ENCODE data around the gene MYD88. TPM values are rescaled to one million over a fixed set of nuclear protein-coding genes. Genes with fewer than 3 reads are reported as not detected.
A peak's percentile ranks its signal among the peaks of the same experiment; 100 is the strongest.

The MYD88 gene
- total RNA-seq, 5 donors from 2014 or later (not counting 1 experiment from before 2014, with no cell fraction given) = 32.4 to 68.5 (median 56.6) TPM

- CTCF ChIA-PET = interaction anchor here (0.6 to 0.8 kb wide), 3 partner anchors 337 to 361 kb away, joined by 3 to 4 read pairs (median 3); no protein-coding TSS in a partner anchor
- peaks cover 24% of the 10 kb centered on the region for H3K36me3 Mint-ChIP-seq
- WGBS (ENCODE audit: insufficient coverage) = no CpG with 5 or more reads among the region's 1 CpG
These were observed 19.3 kb upstream of the MYD88 start for GRCh38 chr3:38119248-38119544.

GRCh38 chr3:38119821-38120692 is 18.4 kb upstream of the MYD88 start:
- no peak overlapping the region for H3K27ac ChIP-seq (ENCODE audit: low read length)
- H3K4me1 ChIP-seq (ENCODE audit: control insufficient read depth in 1 of 2, extremely low read depth in 1 of 2, insufficient read depth in 2 of 2, low read length in 2 of 2) = peaks cover 0 to 5% of the 10 kb centered on the region in 2 experiments
- no peak overlapping the region for H3K4me3 ChIP-seq (ENCODE audit: control insufficient read depth in 1 of 2, extremely low read depth in 1 of 2, low read length in 1 of 2)
- no peaks in the 10 kb centered on the region for H3K27me3 Mint-ChIP-seq
- WGBS (ENCODE audit: insufficient coverage) = 100% methylated on average over 2 of the region's 7 CpGs
- H3K27me3 ChIP-seq (replicated peaks in 1 of 2; ENCODE audit: control insufficient read depth in 2 of 2, extremely low read depth in 1 of 2, insufficient read depth in 2 of 2, low read length in 1 of 2) = no peaks in the 10 kb centered on the region
- peaks cover 5 to 17% (median 12%) of the 10 kb centered on the region in 3 donors for H3K4me1 Mint-ChIP-seq
- peak in 1 of 35 experiments; percentile 6 for DNase-seq
- ChIA-PET CTCF (interaction anchor here (0.6 to 2.1 kb wide), 3 partner anchors 336 to 360 kb away, joined by 3 to 6 read pairs (median 4); no protein-coding TSS in a partner anchor), POLR2A (interaction anchor here in 1 of 2 donors (0.6 kb wide), 1 partner anchor 73 kb away, joined by 3 read pairs; no protein-coding TSS in a partner anchor)
- H3K27ac Mint-ChIP-seq = peak overlapping the region; percentile 39 to 61
- H3K36me3 ChIP-seq (ENCODE audit: control insufficient read depth in 2 of 2, extremely low read depth in 1 of 2, insufficient read depth in 1 of 2, low read length in 1 of 2) = peaks cover 27 to 39% of the 10 kb centered on the region in 2 donors
- H3K9me3 ChIP-seq = no peaks in the 10 kb centered on the region
- H3K4me3 Mint-ChIP-seq = no peak overlapping the region
- ATAC-seq (replicated peaks in 1 of 4) = no peak
- H3K36me3 Mint-ChIP-seq = peaks cover 32% of the 10 kb centered on the region
- H3K9me3 Mint-ChIP-seq = no peaks in the 10 kb centered on the region

More at GRCh38 chr3:38119248-38119544, 19.3 kb upstream of the MYD88 start:
- ATAC-seq (replicated peaks in 1 of 4) (no peak), DNase-seq (no peak)
- no peaks in the 10 kb centered on the region for H3K9me3 Mint-ChIP-seq
- H3K4me1 Mint-ChIP-seq = peaks cover 3 to 17% (median 12%) of the 10 kb centered on the region in 3 donors
- H3K27me3 Mint-ChIP-seq = no peaks in the 10 kb centered on the region
- Histone ChIP-seq H3K27me3 (replicated peaks in 1 of 2; ENCODE audit: control insufficient read depth in 2 of 2, extremely low read depth in 1 of 2, insufficient read depth in 2 of 2, low read length in 1 of 2) (peaks cover 0 to 3% of the 10 kb centered on the region in 2 experiments), H3K4me1 (ENCODE audit: control insufficient read depth in 1 of 2, extremely low read depth in 1 of 2, insufficient read depth in 2 of 2, low read length in 2 of 2) (peaks cover 0 to 5% of the 10 kb centered on the region in 2 experiments), H3K27ac (ENCODE audit: low read length) (no peak overlapping the region), H3K9me3 (no peaks in the 10 kb centered on the region), H3K36me3 (ENCODE audit: control insufficient read depth in 2 of 2, extremely low read depth in 1 of 2, insufficient read depth in 1 of 2, low read length in 1 of 2) (peaks cover 27 to 32% of the 10 kb centered on the region in 2 donors), H3K4me3 (ENCODE audit: control insufficient read depth in 1 of 2, extremely low read depth in 1 of 2, low read length in 1 of 2) (no peak overlapping the region)
- H3K4me3 Mint-ChIP-seq = no peak overlapping the region
- peak overlapping the region in 1 of 2 donors; percentile 2 for H3K27ac Mint-ChIP-seq
- POLR2A ChIA-PET = no interaction called here

- H3K27me3 Mint-ChIP-seq = no peaks in the 10 kb centered on the region
- H3K27ac ChIP-seq (ENCODE audit: low read length) = no peak overlapping the region
- peaks cover 31 to 47% of the 10 kb centered on the region in 2 donors for H3K36me3 ChIP-seq (ENCODE audit: control insufficient read depth in 2 of 2, extremely low read depth in 1 of 2, insufficient read depth in 1 of 2, low read length in 1 of 2)
- H3K4me3 ChIP-seq (ENCODE audit: control insufficient read depth in 1 of 2, extremely low read depth in 1 of 2, low read length in 1 of 2) = no peak overlapping the region
- H3K27me3 ChIP-seq (replicated peaks in 1 of 2; ENCODE audit: control insufficient read depth in 2 of 2, extremely low read depth in 1 of 2, insufficient read depth in 2 of 2, low read length in 1 of 2) = no peaks in the 10 kb centered on the region
- peaks cover 40% of the 10 kb centered on the region for H3K36me3 Mint-ChIP-seq
- H3K27ac Mint-ChIP-seq = peak overlapping the region; percentile 23 to 66
- ATAC-seq (replicated peaks in 1 of 4) (no peak), DNase-seq (peak in 1 of 35 experiments; percentile 7)
- ChIA-PET CTCF (interaction anchor here in 1 of 2 donors (2.1 kb wide), 1 partner anchor 359 kb away, joined by 6 read pairs; no protein-coding TSS in a partner anchor), POLR2A (interaction anchor here in 1 of 2 donors (0.6 kb wide), 1 partner anchor 73 kb away, joined by 3 read pairs; no protein-coding TSS in a partner anchor)
- no peaks in the 10 kb centered on the region for H3K9me3 ChIP-seq
- peaks cover 0 to 5% of the 10 kb centered on the region in 2 experiments for H3K4me1 ChIP-seq (ENCODE audit: control insufficient read depth in 1 of 2, extremely low read depth in 1 of 2, insufficient read depth in 2 of 2, low read length in 2 of 2)
- peaks cover 5 to 10% (median 9%) of the 10 kb centered on the region in 3 donors for H3K4me1 Mint-ChIP-seq
- H3K4me3 Mint-ChIP-seq = no peak overlapping the region
- 94% methylated on average over 11 of the region's 11 CpGs for WGBS (ENCODE audit: insufficient coverage)
- no peaks in the 10 kb centered on the region for H3K9me3 Mint-ChIP-seq
These were observed 17.6 kb upstream of the MYD88 start for GRCh38 chr3:38120693-38121450.

GRCh38 chr3:38121451-38121831 is 17.0 kb upstream of the MYD88 start:
- Histone ChIP-seq H3K27me3 (replicated peaks in 1 of 2; ENCODE audit: control insufficient read depth in 2 of 2, extremely low read depth in 1 of 2, insufficient read depth in 2 of 2, low read length in 1 of 2) (no peaks in the 10 kb centered on the region), H3K4me3 (ENCODE audit: control insufficient read depth in 1 of 2, extremely low read depth in 1 of 2, low read length in 1 of 2) (no peak overlapping the region), H3K36me3 (ENCODE audit: control insufficient read depth in 2 of 2, extremely low read depth in 1 of 2, insufficient read depth in 1 of 2, low read length in 1 of 2) (peaks cover 37 to 53% of the 10 kb centered on the region in 2 donors), H3K9me3 (no peaks in the 10 kb centered on the region), H3K4me1 (ENCODE audit: control insufficient read depth in 1 of 2, extremely low read depth in 1 of 2, insufficient read depth in 2 of 2, low read length in 2 of 2) (peaks cover 0 to 5% of the 10 kb centered on the region in 2 experiments), H3K27ac (ENCODE audit: low read length) (no peak overlapping the region)
- H3K36me3 Mint-ChIP-seq = peaks cover 42% of the 10 kb centered on the region
- DNase-seq (no peak), ATAC-seq (replicated peaks in 1 of 4) (no peak)
- 95% methylated on average over 7 of the region's 9 CpGs for WGBS (ENCODE audit: insufficient coverage)
- H3K4me3 Mint-ChIP-seq = no peak overlapping the region
- H3K27me3 Mint-ChIP-seq = no peaks in the 10 kb centered on the region
- peaks cover 5 to 8% (median 8%) of the 10 kb centered on the region in 3 donors for H3K4me1 Mint-ChIP-seq
- no peaks in the 10 kb centered on the region for H3K9me3 Mint-ChIP-seq
- POLR2A ChIA-PET = no interaction called here
- no peak overlapping the region for H3K27ac Mint-ChIP-seq
- CTCF ChIA-PET = interaction anchor here in 1 of 2 donors (2.1 kb wide), 1 partner anchor 359 kb away, joined by 6 read pairs; no protein-coding TSS in a partner anchor

GRCh38 chr3:38121832-38122461 is 16.5 kb upstream of the MYD88 start:
- H3K27me3 ChIP-seq (replicated peaks in 1 of 2; ENCODE audit: control insufficient read depth in 2 of 2, extremely low read depth in 1 of 2, insufficient read depth in 2 of 2, low read length in 1 of 2) = no peaks in the 10 kb centered on the region
- no peak overlapping the region for H3K27ac ChIP-seq (ENCODE audit: low read length)
- no peak overlapping the region for H3K4me3 ChIP-seq (ENCODE audit: control insufficient read depth in 1 of 2, extremely low read depth in 1 of 2, low read length in 1 of 2)
- whole genome bisulfite sequencing (ENCODE audit: insufficient coverage) = 96% methylated on average over 11 of the region's 13 CpGs
- H3K4me3 Mint-ChIP-seq = no peak overlapping the region
- H3K9me3 ChIP-seq = no peaks in the 10 kb centered on the region
- DNase-seq = peak in 1 of 35 experiments; percentile 11
- no peak overlapping the region for H3K27ac Mint-ChIP-seq
- no peaks in the 10 kb centered on the region for H3K9me3 Mint-ChIP-seq
- ChIA-PET POLR2A (no interaction called here), CTCF (interaction anchor here in 1 of 2 donors (2.1 kb wide), 1 partner anchor 358 kb away, joined by 6 read pairs; no protein-coding TSS in a partner anchor)
- peaks cover 5 to 8% (median 8%) of the 10 kb centered on the region in 3 donors for H3K4me1 Mint-ChIP-seq
- H3K4me1 ChIP-seq (ENCODE audit: control insufficient read depth in 1 of 2, extremely low read depth in 1 of 2, insufficient read depth in 2 of 2, low read length in 2 of 2) = peaks cover 0 to 5% of the 10 kb centered on the region in 2 experiments
- no peak for ATAC-seq (replicated peaks in 1 of 4)
- H3K36me3 Mint-ChIP-seq = peaks cover 47% of the 10 kb centered on the region
- H3K27me3 Mint-ChIP-seq = no peaks in the 10 kb centered on the region
- peaks cover 42 to 58% of the 10 kb centered on the region in 2 donors for H3K36me3 ChIP-seq (ENCODE audit: control insufficient read depth in 2 of 2, extremely low read depth in 1 of 2, insufficient read depth in 1 of 2, low read length in 1 of 2)

Measured in T-cell (primary cell).